GM21515 (cell line): Measurements from ENCODE around the gene CPT1C.
"Not testable (repeated sequence)": the region's sequence is repeated elsewhere in the genome, so short reads cannot be mapped to it uniquely, and the experiment has no call there.

Experiments
- ATAC-seq: cut with Tn5 transposase; IDR thresholded peaks from one replicate; pipeline ENCODE4 v1.9.1; 2021; ENCODE audit not compliant: unreplicated experiment

Gene CPT1C

DNA sequence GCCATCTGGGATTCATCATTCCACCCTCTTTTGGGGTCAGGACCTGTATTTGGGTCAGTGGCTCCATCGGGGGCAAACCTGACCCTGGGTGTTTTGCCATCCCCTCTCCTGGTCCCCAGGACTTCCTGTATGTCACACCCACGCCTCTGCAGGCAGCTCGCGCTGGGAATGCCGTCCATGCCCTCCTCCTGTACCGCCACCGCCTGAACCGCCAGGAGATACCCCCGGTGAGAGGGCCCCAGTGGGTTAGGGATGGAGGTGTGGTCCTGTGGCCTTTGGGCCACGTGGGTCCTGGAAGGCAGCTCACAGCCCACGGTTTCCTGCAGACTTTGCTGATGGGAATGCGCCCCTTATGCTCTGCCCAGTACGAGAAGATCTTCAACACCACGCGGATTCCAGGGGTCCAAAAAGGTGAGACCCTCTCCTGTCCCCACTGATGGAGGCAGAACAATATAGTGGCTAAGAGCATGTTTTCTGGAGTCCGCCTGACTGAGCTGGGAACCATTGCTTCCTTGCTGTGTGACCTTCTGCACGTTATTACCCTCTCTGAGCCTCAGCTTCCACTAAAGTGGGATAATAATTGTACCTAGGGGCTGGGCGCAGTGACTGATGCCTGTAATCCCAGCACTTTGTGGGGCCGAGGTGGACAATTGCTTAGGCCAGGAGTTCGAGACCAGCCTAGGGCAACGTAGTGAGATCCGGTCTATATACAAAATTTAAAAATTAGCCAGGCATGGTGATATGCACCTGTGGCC is 14.1 kb downstream of the CPT1C start:
- ATAC-seq, result no peak

DNA sequence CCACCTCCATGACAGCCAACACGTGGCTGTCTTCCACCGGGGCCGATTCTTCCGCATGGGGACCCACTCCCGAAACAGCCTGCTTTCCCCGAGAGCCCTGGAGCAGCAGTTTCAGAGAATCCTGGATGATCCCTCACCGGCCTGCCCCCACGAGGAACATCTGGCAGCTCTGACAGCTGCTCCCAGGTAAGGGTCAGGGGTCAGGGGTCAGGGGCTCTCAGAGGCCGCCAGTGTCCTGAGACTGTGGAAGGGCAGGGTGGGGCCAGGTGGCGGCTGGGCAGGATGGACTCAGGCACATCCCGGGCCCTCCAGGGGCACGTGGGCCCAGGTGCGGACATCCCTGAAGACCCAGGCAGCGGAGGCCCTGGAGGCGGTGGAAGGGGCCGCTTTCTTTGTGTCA is 15.0 kb downstream of the CPT1C start:
- ATAC-seq, result no peak

DNA sequence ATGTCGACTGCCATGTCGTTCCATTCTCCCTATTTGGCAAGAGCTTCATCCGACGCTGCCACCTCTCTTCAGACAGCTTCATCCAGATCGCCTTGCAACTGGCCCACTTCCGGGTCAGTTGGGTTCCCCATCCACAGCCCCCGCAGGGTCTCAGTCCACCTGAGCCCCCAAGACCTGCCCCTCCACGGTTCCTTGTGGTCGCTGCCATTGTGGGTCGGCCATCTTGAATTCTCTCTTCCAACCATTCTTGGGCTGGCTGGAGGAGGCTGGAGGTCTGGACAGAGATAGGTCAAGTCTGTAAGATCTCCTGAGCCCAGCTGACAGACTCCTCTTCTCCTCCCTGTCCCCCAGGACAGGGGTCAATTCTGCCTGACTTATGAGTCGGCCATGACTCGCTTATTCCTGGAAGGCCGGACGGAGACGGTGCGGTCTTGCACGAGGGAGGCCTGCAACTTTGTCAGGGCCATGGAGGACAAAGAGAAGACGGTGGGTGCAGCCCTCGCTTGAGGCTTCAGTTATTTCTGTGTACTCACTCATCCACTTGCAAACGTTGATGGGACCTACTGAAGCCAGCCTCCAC is 19.5 kb downstream of the CPT1C start:
- no peak for ATAC-seq

DNA sequence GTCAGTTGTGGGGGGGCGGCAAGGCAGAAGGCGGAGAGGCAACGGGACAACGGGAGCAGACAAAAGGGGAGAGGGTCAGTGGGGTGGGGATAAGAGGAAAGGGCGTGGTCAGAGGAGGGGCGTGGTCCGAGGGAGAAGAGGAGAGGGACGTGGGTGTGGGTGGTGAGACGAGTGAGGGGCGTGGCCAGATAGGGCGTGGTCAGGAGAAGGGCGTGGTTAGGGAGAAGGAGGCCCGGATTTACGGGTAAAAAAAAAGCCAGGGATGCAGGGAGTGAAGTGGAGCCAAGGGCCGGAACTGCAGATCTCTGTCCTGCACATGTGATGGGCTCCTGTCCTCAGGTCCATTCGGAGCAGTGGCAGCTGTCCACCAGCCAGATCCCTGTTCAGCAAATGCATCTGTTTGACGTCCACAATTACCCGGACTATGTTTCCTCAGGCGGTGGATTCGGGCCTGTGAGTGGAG is 21.5 kb downstream of the CPT1C start:
- no peak for ATAC-seq

- ATAC-seq, result no peak
Measured at GRCh38 chr19:49713236-49713845, 22.4 kb downstream of the CPT1C start.

GRCh38 chr19:49716154-49716553 is 25.2 kb downstream of the CPT1C start:
- no peak for ATAC-seq

DNA sequence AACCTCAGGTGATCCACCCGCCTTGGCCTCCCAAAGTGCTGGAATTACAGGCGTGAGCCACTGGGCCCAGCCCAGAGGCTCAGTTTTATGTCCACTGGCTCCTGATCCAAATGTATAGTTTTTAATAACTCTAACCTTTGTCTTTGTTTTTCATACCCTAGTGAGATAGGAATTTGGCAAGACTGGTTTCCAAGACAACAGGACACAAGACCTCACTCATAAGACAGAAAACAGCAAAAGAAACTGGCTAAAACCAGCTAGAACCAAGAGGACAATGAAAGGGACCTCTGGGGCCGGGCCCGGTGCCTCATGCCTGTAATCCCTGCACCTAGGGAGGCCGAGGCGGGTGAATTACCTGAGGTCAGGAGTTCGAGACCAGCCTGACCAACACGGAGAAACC is 27.6 kb downstream of the CPT1C start:
- no peak for ATAC-seq

- no peak for ATAC-seq
Measured at GRCh38 chr19:49718991-49719390, 28.1 kb downstream of the CPT1C start.

DNA sequence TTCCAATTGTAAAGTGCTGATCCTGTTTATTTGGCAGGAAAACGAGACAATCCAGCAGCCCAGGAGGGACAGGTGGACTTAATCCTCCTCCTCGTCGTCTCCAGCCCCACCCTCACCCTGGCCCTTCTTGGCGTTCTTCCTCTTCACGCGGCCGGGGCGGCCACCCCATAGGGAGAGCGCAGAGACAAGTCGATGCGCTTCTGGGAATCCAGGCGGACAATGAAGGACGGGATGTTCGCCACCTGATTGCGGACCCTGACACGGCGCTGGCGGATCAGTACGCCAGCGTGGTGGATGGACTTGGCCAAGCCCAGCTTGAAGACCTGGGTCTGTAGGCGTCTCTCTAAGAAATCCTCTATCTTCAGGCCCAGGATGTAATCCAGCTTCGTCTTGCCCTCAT is 28.5 kb downstream of the CPT1C start:
- not testable (repeated sequence) for ATAC-seq

DNA sequence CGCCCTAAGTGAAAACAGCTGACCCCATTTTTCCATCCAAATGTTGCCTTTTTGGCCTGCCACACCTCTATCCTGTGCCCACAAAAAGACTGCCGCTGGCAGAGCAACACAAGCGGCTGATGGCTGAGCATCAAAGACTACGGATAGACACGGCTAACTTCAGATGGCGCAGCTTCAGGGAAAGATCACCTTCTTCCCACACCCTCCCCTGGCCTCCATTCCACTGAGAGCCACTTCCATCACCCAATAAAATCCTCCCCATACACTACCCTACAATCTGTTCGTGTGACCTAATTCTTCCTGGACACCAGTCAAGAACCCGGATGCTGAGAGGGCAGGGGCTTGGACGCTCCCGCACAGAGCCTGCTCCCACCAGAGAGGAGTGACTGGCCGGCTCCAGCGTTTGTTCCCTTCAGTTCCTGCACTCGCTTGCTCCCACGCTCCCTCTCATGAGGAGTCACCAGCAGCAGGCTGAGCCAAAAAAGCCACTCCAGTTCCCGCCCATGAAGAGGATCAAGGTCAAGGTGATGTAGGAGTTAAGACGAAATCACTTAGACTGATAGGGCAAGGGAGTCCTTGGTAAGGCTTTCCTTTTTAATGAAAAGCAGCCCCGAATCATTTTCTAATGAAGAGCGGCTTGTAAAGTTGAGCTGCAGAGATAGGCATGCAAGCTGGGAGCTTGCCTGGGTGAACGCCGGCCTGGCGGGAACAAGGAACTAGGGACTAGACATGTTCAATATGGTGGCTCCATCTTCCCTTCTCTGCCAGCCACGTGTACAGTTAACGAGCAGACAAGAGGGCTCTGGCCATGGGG is 36.5 kb downstream of the CPT1C start:
- ATAC-seq, result no peak

GRCh38 chr19:49730166-49730565 is 39.2 kb downstream of the CPT1C start:
- no peak for ATAC-seq

- ATAC-seq, result no peak
Measured at GRCh38 chr19:49738268-49738667, 47.4 kb downstream of the CPT1C start.

- ATAC-seq, result no peak
Measured at GRCh38 chr19:49739098-49739497, 48.2 kb downstream of the CPT1C start.

GRCh38 chr19:49739933-49740332 is 49.0 kb downstream of the CPT1C start:
- no peak for ATAC-seq

DNA sequence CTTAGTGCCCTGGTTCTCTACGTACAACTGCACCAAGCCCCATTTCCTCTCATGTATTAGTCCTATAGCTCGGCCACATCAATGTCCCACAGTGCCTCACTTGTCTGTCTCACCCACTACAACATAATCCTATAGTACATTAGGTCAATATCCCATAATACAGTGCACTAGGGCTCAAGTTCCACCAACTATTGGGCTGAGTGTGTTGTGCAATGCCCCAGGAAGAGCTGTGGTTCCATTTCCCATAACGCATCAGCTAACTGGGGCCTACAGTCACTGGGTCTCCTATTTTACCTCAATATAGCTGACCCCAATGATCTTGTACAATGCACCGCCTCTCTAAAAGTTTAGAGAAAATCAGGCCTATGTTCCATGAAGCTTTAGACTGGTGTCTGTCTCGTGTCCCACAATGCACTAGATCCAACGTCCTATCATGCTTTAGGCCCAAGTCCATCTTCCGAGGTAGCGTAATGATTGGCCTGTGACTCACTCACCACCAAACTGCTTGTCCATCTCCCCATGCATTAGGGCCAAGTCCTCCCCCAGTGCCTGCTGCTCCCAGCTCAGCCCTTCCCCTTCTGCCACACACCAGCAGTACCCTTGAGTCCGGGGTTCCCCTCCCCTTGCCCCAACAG is 50.4 kb downstream of the CPT1C start:
- no peak for ATAC-seq

- ATAC-seq, result no peak
Measured at GRCh38 chr19:49744946-49745381, 54.0 kb downstream of the CPT1C start.

DNA sequence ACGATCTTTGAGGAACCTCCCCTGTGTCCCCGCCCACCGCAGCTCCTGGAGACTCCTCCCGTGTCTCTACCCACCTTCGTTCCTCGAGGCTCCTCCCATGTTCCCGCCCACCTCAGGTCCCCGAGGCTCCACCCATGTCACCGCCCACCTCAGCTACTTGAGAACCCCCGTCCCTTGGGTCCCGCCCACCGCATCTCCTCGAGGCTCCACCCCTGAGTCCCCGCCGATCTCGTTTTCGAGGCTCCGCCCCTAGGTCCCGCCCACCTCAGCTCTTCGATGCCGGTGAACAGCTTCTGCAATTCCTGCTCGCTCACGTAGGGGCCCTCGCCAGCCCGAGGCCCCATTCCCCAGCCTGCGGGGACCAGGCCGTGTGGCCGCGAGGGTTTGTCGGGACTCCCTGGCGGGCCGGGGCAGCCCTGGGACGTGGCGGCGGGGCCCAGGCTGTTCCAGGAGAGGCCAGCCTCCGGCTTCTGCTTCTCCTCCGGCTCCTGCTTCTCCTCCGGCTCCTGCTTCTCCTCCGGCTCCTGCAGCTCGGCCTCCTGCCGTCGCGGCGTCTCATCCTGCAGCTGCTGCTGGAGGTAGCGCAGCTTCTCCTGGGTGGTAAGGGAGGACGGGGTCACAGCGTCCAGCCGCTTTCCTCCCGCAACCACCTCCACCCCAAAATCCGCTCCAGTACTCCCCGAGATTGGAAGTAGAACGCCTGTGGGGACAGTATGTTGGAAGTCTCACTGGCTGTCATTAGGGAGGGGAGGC is 55.5 kb downstream of the CPT1C start:
- no peak for ATAC-seq

DNA sequence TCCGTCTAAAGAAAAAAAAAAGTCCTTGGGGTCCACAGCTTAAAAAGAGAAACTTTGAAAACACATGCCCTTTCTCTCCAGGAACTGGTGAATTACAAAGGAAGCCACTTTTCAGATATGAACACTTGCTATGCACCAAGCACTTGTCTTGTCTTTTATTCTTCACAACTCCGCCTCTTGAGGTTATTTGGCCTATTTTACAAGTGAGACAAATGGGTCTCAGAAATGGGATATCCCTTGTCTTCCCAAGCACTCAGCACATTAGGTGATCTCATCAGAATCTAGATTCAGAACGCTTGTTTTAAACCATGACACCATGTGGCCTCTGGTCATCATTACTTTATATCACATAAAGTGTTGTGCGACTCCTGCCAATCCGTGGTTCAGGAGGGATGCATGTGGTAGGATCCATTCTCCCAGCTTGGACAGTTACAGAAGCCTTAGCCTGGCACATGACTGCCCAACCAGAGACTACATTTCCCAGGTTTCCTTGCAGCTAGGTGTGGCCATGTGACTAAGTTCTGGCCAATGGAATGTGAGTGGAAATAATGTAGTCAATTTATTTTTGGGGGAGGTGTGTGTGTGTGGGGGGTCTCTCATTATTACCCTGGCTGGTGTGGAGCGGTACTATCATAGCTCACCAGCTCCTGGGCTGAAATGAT is 58.3 kb downstream of the CPT1C start:
- ATAC-seq, result no peak

DNA sequence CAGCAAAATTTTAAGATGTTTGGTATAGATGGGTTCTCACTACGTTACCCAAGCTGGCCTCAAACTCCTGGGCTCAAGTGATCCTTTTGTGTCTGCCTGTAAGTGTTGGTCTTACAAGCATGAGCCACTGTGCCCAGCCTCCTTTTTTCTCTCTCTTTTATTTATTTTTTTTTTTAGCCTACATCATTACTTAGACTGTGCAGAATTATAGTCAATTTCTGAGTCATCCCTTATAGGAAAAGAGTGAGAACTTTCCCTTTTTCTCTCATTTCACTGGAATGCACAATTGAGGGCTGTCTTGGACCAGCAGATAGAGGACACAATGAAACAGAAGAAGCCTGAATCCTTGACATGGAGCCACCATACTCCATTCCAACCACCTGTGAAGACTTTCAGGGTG is 58.9 kb downstream of the CPT1C start:
- ATAC-seq, result no peak

DNA sequence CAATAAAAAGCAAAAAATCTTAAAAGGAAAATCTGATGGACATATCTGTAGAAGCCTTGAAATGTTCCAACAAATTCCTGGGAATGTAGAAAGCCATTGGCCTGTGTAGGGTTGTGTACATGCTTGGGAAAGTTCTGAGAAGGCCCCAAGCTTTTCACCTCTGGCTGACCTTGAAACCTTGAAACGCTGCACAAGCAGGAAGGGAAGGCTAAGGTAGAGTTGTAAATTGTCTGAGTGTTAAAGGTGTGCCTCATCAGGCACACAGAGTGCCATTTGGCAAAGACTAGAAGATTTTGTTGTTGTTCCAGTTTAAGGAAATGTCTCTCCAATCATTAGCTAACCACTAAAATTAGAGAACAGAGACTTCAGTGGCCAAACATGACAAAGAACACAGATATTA is 61.8 kb downstream of the CPT1C start:
- ATAC-seq, result no peak
